ENCODE measurements around the gene VWF. TPM values are rescaled to one million over a fixed set of nuclear protein-coding genes. Genes with fewer than 3 reads are reported as not detected.

VWF gene
- total and polyA plus RNA-seq, 2 donors (not counting 1 experiment from before 2014, with no cell fraction given) = not detected

GRCh38 chr12:6096527-6096926 lies 27.9 kb downstream of the VWF start:
- H3K4me1 Mint-ChIP-seq = no peaks in the 10 kb centered on the region
- Histone ChIP-seq H2AFZ (ENCODE audit: insufficient read depth, low read depth, low read length, poor library complexity, severe bottlenecking) (no peak overlapping the region), H3K9me3 (ENCODE audit: control extremely low read depth in 1 of 3, control insufficient read depth in 2 of 3, insufficient read depth in 1 of 3, low read length in 2 of 3) (peaks cover 0 to 7% (median 0%) of the 10 kb centered on the region in 3 donors), H3K4me3 (ENCODE audit: control extremely low read depth in 1 of 5, extremely low read depth in 1 of 5, insufficient read depth in 1 of 5, low read depth in 2 of 5, low read length in 4 of 5) (no peak overlapping the region), H3K4me2 (replicated peaks; ENCODE audit: low read depth, low read length, poor library complexity, severe bottlenecking) (no peak overlapping the region), H3K36me3 (replicated peaks in 1 of 2; ENCODE audit: control extremely low read depth in 1 of 2, control insufficient read depth in 1 of 2, extremely low read depth in 1 of 2, insufficient read depth in 2 of 2, low read length in 1 of 2) (no peaks in the 10 kb centered on the region), H3K4me1 (ENCODE audit: control insufficient read depth in 2 of 2, insufficient read depth in 2 of 2, low read length in 2 of 2) (no peaks in the 10 kb centered on the region), H3K27ac (ENCODE audit: low read length in 2 of 2) (no peak overlapping the region), H3K9ac (ENCODE audit: low read length) (no peak overlapping the region), H3K27me3 (replicated peaks in 1 of 4; ENCODE audit: control extremely low read depth in 1 of 4, control insufficient read depth in 3 of 4, insufficient read depth in 4 of 4, low read length in 3 of 4) (peaks cover 0 to 22% (median 3%) of the 10 kb centered on the region in 4 experiments), H3K79me2 (ENCODE audit: control insufficient read depth, insufficient read depth, low read length) (no peaks in the 10 kb centered on the region), H4K20me1 (ENCODE audit: control insufficient read depth, insufficient read depth, low read length, poor library complexity, severe bottlenecking) (no peaks in the 10 kb centered on the region)
- POLR2A ChIA-PET = no interaction called here
- no peak overlapping the region for H3K27ac Mint-ChIP-seq
- ATAC-seq (ENCODE audit: low read depth) (no peak), DNase-seq (no peak)
- no peak overlapping the region for H3K4me3 Mint-ChIP-seq
- WGBS (ENCODE audit: insufficient coverage) = 70% methylated on average over 2 of the region's 3 CpGs
- peaks cover 34% of the 10 kb centered on the region for H3K27me3 Mint-ChIP-seq
- CTCF ChIA-PET = no interaction called here
- TF ChIP-seq EZH2 (IDR thresholded peaks at IDR 0.05; ENCODE audit: borderline replicate concordance, insufficient read depth, low read depth, low read length, poor library complexity, severe bottlenecking) = no peak
- no peak for TF ChIP-seq CTCF (IDR thresholded peaks at IDR 0.05)
- H3K9me3 Mint-ChIP-seq (ENCODE audit: insufficient read depth) = no peaks in the 10 kb centered on the region
- intact Hi-C loops (cut with micrococcal nuclease) = no loop called here

GRCh38 chr12:6095269-6095668 lies 29.2 kb downstream of the VWF start:
- Histone ChIP-seq H3K27ac (ENCODE audit: low read length in 2 of 2) (no peak overlapping the region), H3K9me3 (ENCODE audit: control extremely low read depth in 1 of 3, control insufficient read depth in 2 of 3, insufficient read depth in 1 of 3, low read length in 2 of 3) (peaks cover 0 to 7% (median 0%) of the 10 kb centered on the region in 3 donors), H3K4me1 (ENCODE audit: control insufficient read depth in 2 of 2, insufficient read depth in 2 of 2, low read length in 2 of 2) (no peaks in the 10 kb centered on the region), H4K20me1 (ENCODE audit: control insufficient read depth, insufficient read depth, low read length, poor library complexity, severe bottlenecking) (no peaks in the 10 kb centered on the region), H3K36me3 (replicated peaks in 1 of 2; ENCODE audit: control extremely low read depth in 1 of 2, control insufficient read depth in 1 of 2, extremely low read depth in 1 of 2, insufficient read depth in 2 of 2, low read length in 1 of 2) (no peaks in the 10 kb centered on the region), H3K79me2 (ENCODE audit: control insufficient read depth, insufficient read depth, low read length) (no peaks in the 10 kb centered on the region), H3K4me2 (replicated peaks; ENCODE audit: low read depth, low read length, poor library complexity, severe bottlenecking) (no peak overlapping the region), H3K4me3 (ENCODE audit: control extremely low read depth in 1 of 5, extremely low read depth in 1 of 5, insufficient read depth in 1 of 5, low read depth in 2 of 5, low read length in 4 of 5) (no peak overlapping the region), H3K9ac (ENCODE audit: low read length) (no peak overlapping the region), H3K27me3 (replicated peaks in 1 of 4; ENCODE audit: control extremely low read depth in 1 of 4, control insufficient read depth in 3 of 4, insufficient read depth in 4 of 4, low read length in 3 of 4) (peaks cover 0 to 26% (median 3%) of the 10 kb centered on the region in 4 experiments), H2AFZ (ENCODE audit: insufficient read depth, low read depth, low read length, poor library complexity, severe bottlenecking) (no peak overlapping the region)
- no peak for DNase-seq
- Mint-ChIP-seq H3K27me3 (peaks cover 40% of the 10 kb centered on the region), H3K9me3 (ENCODE audit: insufficient read depth) (no peaks in the 10 kb centered on the region), H3K4me1 (no peaks in the 10 kb centered on the region), H3K4me3 (no peak overlapping the region), H3K27ac (no peak overlapping the region)
- no peak for TF ChIP-seq CTCF (IDR thresholded peaks at IDR 0.05)
- no peak for TF ChIP-seq EZH2 (IDR thresholded peaks at IDR 0.05; ENCODE audit: borderline replicate concordance, insufficient read depth, low read depth, low read length, poor library complexity, severe bottlenecking)
- POLR2A ChIA-PET = no interaction called here
- WGBS (ENCODE audit: insufficient coverage) = 81% methylated on average over 2 of the region's 4 CpGs
- intact Hi-C loops (cut with micrococcal nuclease) = no loop called here
- CTCF ChIA-PET = no interaction called here
- no peak for ATAC-seq (ENCODE audit: low read depth)
